Nephron (organoid): ENCODE data around the gene GPR3.

ENCODE experiments used
- H3K27ac Mint-ChIP-seq, 3 experiments: 2 replicates each; pipeline ENCODE4 v1.8.0; 2020; ENCODE audit warnings: mixed read lengths in 3 of 3, mild to moderate bottlenecking in 2 of 3, moderate library complexity in 1 of 3
- H3K27me3 Mint-ChIP-seq: 2 replicates; pipeline ENCODE4 v1.8.0; 2021; ENCODE audit warnings: low read depth, mild to moderate bottlenecking, moderate library complexity, mixed read lengths
- H3K36me3 Mint-ChIP-seq: 2 replicates; pipeline ENCODE4 v1.8.0; 2020; ENCODE audit warnings: low read depth, mixed read lengths
- H3K4me1 Mint-ChIP-seq: 2 replicates; pipeline ENCODE4 v1.8.0; 2020; ENCODE audit warnings: mixed read lengths
- H3K4me3 Mint-ChIP-seq, 3 experiments: 2 replicates each; pipeline ENCODE4 v1.8.0; 2020; ENCODE audit warnings: mild to moderate bottlenecking in 3 of 3, mixed read lengths in 3 of 3, moderate library complexity in 2 of 3
- H3K9me3 Mint-ChIP-seq: 2 replicates; pipeline ENCODE4 v1.8.0; 2020; ENCODE audit warnings: mixed read lengths
- TF ChIP-seq, protein P1 (sequence below), 3 experiments: fragments of 200-600 bp; sonication (generic); IDR thresholded peaks; one replicate each; pipeline ENCODE4 v1.5.0; 2021; ENCODE audit warnings: antibody characterized with exemption in 3 of 3; ENCODE audit not compliant: unreplicated experiment in 3 of 3

GPR3 gene

GRCh38 chr1:27346991-27347624, 45.3 kb upstream of the GPR3 start:
- Mint-ChIP-seq H3K9me3 (no peaks in the 10 kb centered on the region), H3K4me1 (peaks cover 12% of the 10 kb centered on the region), H3K27ac (no peak overlapping the region), H3K4me3 (no peak overlapping the region), H3K27me3 (peaks cover 29% of the 10 kb centered on the region), H3K36me3 (no peaks in the 10 kb centered on the region)
- TF ChIP-seq, protein P1, sequence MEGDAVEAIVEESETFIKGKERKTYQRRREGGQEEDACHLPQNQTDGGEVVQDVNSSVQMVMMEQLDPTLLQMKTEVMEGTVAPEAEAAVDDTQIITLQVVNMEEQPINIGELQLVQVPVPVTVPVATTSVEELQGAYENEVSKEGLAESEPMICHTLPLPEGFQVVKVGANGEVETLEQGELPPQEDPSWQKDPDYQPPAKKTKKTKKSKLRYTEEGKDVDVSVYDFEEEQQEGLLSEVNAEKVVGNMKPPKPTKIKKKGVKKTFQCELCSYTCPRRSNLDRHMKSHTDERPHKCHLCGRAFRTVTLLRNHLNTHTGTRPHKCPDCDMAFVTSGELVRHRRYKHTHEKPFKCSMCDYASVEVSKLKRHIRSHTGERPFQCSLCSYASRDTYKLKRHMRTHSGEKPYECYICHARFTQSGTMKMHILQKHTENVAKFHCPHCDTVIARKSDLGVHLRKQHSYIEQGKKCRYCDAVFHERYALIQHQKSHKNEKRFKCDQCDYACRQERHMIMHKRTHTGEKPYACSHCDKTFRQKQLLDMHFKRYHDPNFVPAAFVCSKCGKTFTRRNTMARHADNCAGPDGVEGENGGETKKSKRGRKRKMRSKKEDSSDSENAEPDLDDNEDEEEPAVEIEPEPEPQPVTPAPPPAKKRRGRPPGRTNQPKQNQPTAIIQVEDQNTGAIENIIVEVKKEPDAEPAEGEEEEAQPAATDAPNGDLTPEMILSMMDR (IDR thresholded peaks at IDR 0.05; ENCODE audit: unreplicated experiment in 3 of 3) = no peak

GRCh38 chr1:27348861-27349783, 43.3 kb upstream of the GPR3 start:
- TF ChIP-seq, protein P1 (IDR thresholded peaks at IDR 0.05; ENCODE audit: unreplicated experiment in 3 of 3) = no peak
- Mint-ChIP-seq H3K36me3 (no peaks in the 10 kb centered on the region), H3K4me3 (peak overlapping the region; percentile 11 to 64 (median 44)), H3K27me3 (peaks cover 29% of the 10 kb centered on the region), H3K27ac (no peak overlapping the region), H3K4me1 (no peaks in the 10 kb centered on the region), H3K9me3 (no peaks in the 10 kb centered on the region)

- TF ChIP-seq, protein P1 (IDR thresholded peaks at IDR 0.05; ENCODE audit: unreplicated experiment in 3 of 3) = no peak
Measured at GRCh38 chr1:27349784-27350662, 42.4 kb upstream of the GPR3 start.

GRCh38 chr1:27350663-27351540, 41.5 kb upstream of the GPR3 start:
- Mint-ChIP-seq H3K4me1 (no peaks in the 10 kb centered on the region), H3K27ac (peak overlapping the region in 1 of 3 experiments; percentile 44), H3K36me3 (peaks cover 5% of the 10 kb centered on the region), H3K4me3 (peak overlapping the region; percentile 74 to 80 (median 74)), H3K9me3 (no peaks in the 10 kb centered on the region), H3K27me3 (peaks cover 29% of the 10 kb centered on the region)
- TF ChIP-seq, protein P1 (IDR thresholded peaks at IDR 0.05; ENCODE audit: unreplicated experiment in 3 of 3) = no peak

More at GRCh38 chr1:27349784-27350662, 42.4 kb upstream of the GPR3 start:
- peaks cover 29% of the 10 kb centered on the region for H3K27me3 Mint-ChIP-seq
- peak overlapping the region; percentile 57 to 80 (median 72) for H3K4me3 Mint-ChIP-seq
- H3K36me3 Mint-ChIP-seq = no peaks in the 10 kb centered on the region
- no peaks in the 10 kb centered on the region for H3K4me1 Mint-ChIP-seq
- H3K27ac Mint-ChIP-seq = no peak overlapping the region
- no peaks in the 10 kb centered on the region for H3K9me3 Mint-ChIP-seq

GRCh38 chr1:27351541-27352107, 40.8 kb upstream of the GPR3 start:
- TF ChIP-seq, protein P1 (IDR thresholded peaks at IDR 0.05; ENCODE audit: unreplicated experiment in 3 of 3) = no peak
- Mint-ChIP-seq H3K27ac (peak overlapping the region in 2 of 3 experiments; percentile 19 to 44), H3K4me3 (peak overlapping the region; percentile 74 to 80 (median 74)), H3K36me3 (peaks cover 5% of the 10 kb centered on the region), H3K4me1 (no peaks in the 10 kb centered on the region), H3K9me3 (no peaks in the 10 kb centered on the region), H3K27me3 (peaks cover 29% of the 10 kb centered on the region)
